Activated CD4-positive, CD25-positive, alpha-beta regulatory T cell treated with anti-CD3 and anti-CD28 coated beads, Interleukin-2, amount 50 U/mL, for 72 hours (primary cell): ENCODE results near the gene VWA2.
"Not testable (repeated sequence)": the region's sequence is repeated elsewhere in the genome, so short reads cannot be mapped to it uniquely, and the experiment has no call there.

ENCODE experiments used
- DNase-seq: peaks from one replicate; pipeline ENCODE4 v3.0.0; 2021

VWA2 gene

GRCh38 chr10:114320249-114321116 lies 81.4 kb downstream of the VWA2 start:
- DNase-seq, result no peak

- no peak for DNase-seq
Observed at GRCh38 chr10:114322344-114322743, 83.3 kb downstream of the VWA2 start.

- no peak for DNase-seq
Observed at GRCh38 chr10:114323023-114323422, 84.0 kb downstream of the VWA2 start.

GRCh38 chr10:114326795-114327194 lies 87.7 kb downstream of the VWA2 start:
- no peak for DNase-seq

- no peak for DNase-seq
Observed at GRCh38 chr10:114327537-114328440, 88.7 kb downstream of the VWA2 start.

- no peak for DNase-seq
Observed at GRCh38 chr10:114328441-114328812, 89.4 kb downstream of the VWA2 start.

GRCh38 chr10:114328874-114329273 lies 89.8 kb downstream of the VWA2 start:
- no peak for DNase-seq

GRCh38 chr10:114329634-114330365 lies 90.7 kb downstream of the VWA2 start:
- no peak for DNase-seq

- no peak for DNase-seq
Observed at GRCh38 chr10:114332301-114333192, 93.5 kb downstream of the VWA2 start.

GRCh38 chr10:114333441-114333840 lies 94.4 kb downstream of the VWA2 start:
- not testable (repeated sequence) for DNase-seq

GRCh38 chr10:114334301-114334700 lies 95.2 kb downstream of the VWA2 start:
- DNase-seq, result no peak

GRCh38 chr10:114335614-114336013 lies 96.6 kb downstream of the VWA2 start:
- DNase-seq, result no peak

- no peak for DNase-seq
Observed at GRCh38 chr10:114336823-114337509, 97.9 kb downstream of the VWA2 start.

- DNase-seq, result no peak
Observed at GRCh38 chr10:114337510-114338462, 98.7 kb downstream of the VWA2 start.

GRCh38 chr10:114340816-114341215 lies 101.8 kb downstream of the VWA2 start:
- DNase-seq, result no peak
